Dendritic cell treated with granulocyte-macrophage colony-stimulating factor and Interleukin-4, amounts not matched to agents 40 ng/mL and 50 ng/mL, for 4 days (primary cell): ENCODE measurements around the gene NUMA1.

Experiments used
- H3K27ac Mint-ChIP-seq: one replicate; pipeline ENCODE4 v1.8.0; 2022; ENCODE audit warnings: mild to moderate bottlenecking, mixed read lengths
- H3K27me3 Mint-ChIP-seq: one replicate; pipeline ENCODE4 v1.8.0; 2022; ENCODE audit warnings: mild to moderate bottlenecking, mixed read lengths
- H3K36me3 Mint-ChIP-seq: one replicate; pipeline ENCODE4 v1.8.0; 2022; ENCODE audit warnings: low read depth, mixed read lengths
- H3K4me1 Mint-ChIP-seq: one replicate; pipeline ENCODE4 v1.8.0; 2022; ENCODE audit warnings: low read depth, mixed read lengths
- H3K4me3 Mint-ChIP-seq: one replicate; pipeline ENCODE4 v1.8.0; 2022; ENCODE audit warnings: mild to moderate bottlenecking, moderate library complexity, mixed read lengths
- H3K9me3 Mint-ChIP-seq: one replicate; pipeline ENCODE4 v1.8.0; 2022; ENCODE audit warnings: mixed read lengths
- intact Hi-C: fragments of 100-400 bp; cut with micrococcal nuclease; formaldehyde crosslinking; loops from one replicate; pipeline ENCODE4 v1.15.0; 2022

Gene NUMA1

GRCh38 chr11:72039031-72039855 lies 41.1 kb downstream of the NUMA1 start:
- intact Hi-C loops = no loop called here
- Mint-ChIP-seq H3K9me3 (no peaks in the 10 kb centered on the region), H3K4me3 (no peak overlapping the region), H3K27me3 (no peaks in the 10 kb centered on the region), H3K27ac (no peak overlapping the region), H3K36me3 (peaks cover 39% of the 10 kb centered on the region), H3K4me1 (peaks cover 11% of the 10 kb centered on the region)

- Mint-ChIP-seq H3K27me3 (no peaks in the 10 kb centered on the region), H3K4me3 (no peak overlapping the region), H3K36me3 (peaks cover 46% of the 10 kb centered on the region), H3K9me3 (no peaks in the 10 kb centered on the region), H3K27ac (no peak overlapping the region), H3K4me1 (peaks cover 11% of the 10 kb centered on the region)
- intact Hi-C loops = no loop called here
Measured at GRCh38 chr11:72038491-72038890, 41.9 kb downstream of the NUMA1 start.

- peaks cover 46% of the 10 kb centered on the region for H3K36me3 Mint-ChIP-seq
- intact Hi-C loops = no loop called here
- no peak overlapping the region for H3K27ac Mint-ChIP-seq
- H3K4me3 Mint-ChIP-seq = no peak overlapping the region
- H3K27me3 Mint-ChIP-seq = no peaks in the 10 kb centered on the region
- no peaks in the 10 kb centered on the region for H3K9me3 Mint-ChIP-seq
- peaks cover 11% of the 10 kb centered on the region for H3K4me1 Mint-ChIP-seq
Measured at GRCh38 chr11:72037554-72038311, 42.6 kb downstream of the NUMA1 start.

GRCh38 chr11:72036687-72037086 lies 43.7 kb downstream of the NUMA1 start:
- Mint-ChIP-seq H3K4me3 (no peak overlapping the region), H3K36me3 (peaks cover 39% of the 10 kb centered on the region), H3K9me3 (no peaks in the 10 kb centered on the region), H3K27me3 (no peaks in the 10 kb centered on the region), H3K27ac (no peak overlapping the region), H3K4me1 (peaks cover 11% of the 10 kb centered on the region)
- intact Hi-C loops = no loop called here

- no peaks in the 10 kb centered on the region for H3K9me3 Mint-ChIP-seq
- intact Hi-C loops = no loop called here
- H3K36me3 Mint-ChIP-seq = peaks cover 76% of the 10 kb centered on the region
- peaks cover 24% of the 10 kb centered on the region for H3K4me1 Mint-ChIP-seq
- no peak overlapping the region for H3K4me3 Mint-ChIP-seq
- no peak overlapping the region for H3K27ac Mint-ChIP-seq
- no peaks in the 10 kb centered on the region for H3K27me3 Mint-ChIP-seq
Measured at GRCh38 chr11:72030472-72031045, 49.8 kb downstream of the NUMA1 start.

GRCh38 chr11:72026090-72026489 lies 54.3 kb downstream of the NUMA1 start:
- H3K4me3 Mint-ChIP-seq = no peak overlapping the region
- no peaks in the 10 kb centered on the region for H3K9me3 Mint-ChIP-seq
- peaks cover 92% of the 10 kb centered on the region for H3K36me3 Mint-ChIP-seq
- no peaks in the 10 kb centered on the region for H3K27me3 Mint-ChIP-seq
- no peak overlapping the region for H3K27ac Mint-ChIP-seq
- peaks cover 44% of the 10 kb centered on the region for H3K4me1 Mint-ChIP-seq
- intact Hi-C loops = loop anchor here (5.0 kb wide), 1 partner anchor 211 kb away; no protein-coding TSS in a partner anchor

- H3K27ac Mint-ChIP-seq = peak overlapping the region; percentile 37
- H3K36me3 Mint-ChIP-seq = peaks cover 96% of the 10 kb centered on the region
- intact Hi-C loops = loop anchor here (2.0 kb wide), 1 partner anchor 121 kb away; no protein-coding TSS in a partner anchor
- no peaks in the 10 kb centered on the region for H3K9me3 Mint-ChIP-seq
- peak overlapping the region; percentile 2 for H3K4me3 Mint-ChIP-seq
- H3K27me3 Mint-ChIP-seq = no peaks in the 10 kb centered on the region
- H3K4me1 Mint-ChIP-seq = peaks cover 32% of the 10 kb centered on the region
Measured at GRCh38 chr11:72024069-72024754, 56.1 kb downstream of the NUMA1 start.

- H3K27me3 Mint-ChIP-seq = no peaks in the 10 kb centered on the region
- H3K4me3 Mint-ChIP-seq = no peak overlapping the region
- intact Hi-C loops = no loop called here
- H3K4me1 Mint-ChIP-seq = peaks cover 32% of the 10 kb centered on the region
- H3K36me3 Mint-ChIP-seq = peaks cover 96% of the 10 kb centered on the region
- no peaks in the 10 kb centered on the region for H3K9me3 Mint-ChIP-seq
- no peak overlapping the region for H3K27ac Mint-ChIP-seq
Measured at GRCh38 chr11:72023335-72023734, 57.0 kb downstream of the NUMA1 start.

GRCh38 chr11:72018171-72018570 lies 62.2 kb downstream of the NUMA1 start:
- H3K27me3 Mint-ChIP-seq = no peaks in the 10 kb centered on the region
- no peak overlapping the region for H3K4me3 Mint-ChIP-seq
- H3K9me3 Mint-ChIP-seq = no peaks in the 10 kb centered on the region
- intact Hi-C loops = loop anchor here (5.0 kb wide), 1 partner anchor 41 kb away; no protein-coding TSS in a partner anchor
- peak overlapping the region; percentile 16 for H3K27ac Mint-ChIP-seq
- H3K4me1 Mint-ChIP-seq = peaks cover 4% of the 10 kb centered on the region
- peaks cover 100% of the 10 kb centered on the region for H3K36me3 Mint-ChIP-seq

- intact Hi-C loops = loop anchor here (5.0 kb wide), 1 partner anchor 38 kb away; no protein-coding TSS in a partner anchor
Measured at GRCh38 chr11:72015511-72016061, 64.8 kb downstream of the NUMA1 start.

GRCh38 chr11:72014761-72015320 lies 65.5 kb downstream of the NUMA1 start:
- intact Hi-C loops = loop anchor here (5.0 kb wide), 1 partner anchor 38 kb away; no protein-coding TSS in a partner anchor
- Mint-ChIP-seq H3K4me1 (no peaks in the 10 kb centered on the region), H3K27ac (peak overlapping the region; percentile 3), H3K4me3 (no peak overlapping the region), H3K9me3 (no peaks in the 10 kb centered on the region), H3K27me3 (no peaks in the 10 kb centered on the region), H3K36me3 (peaks cover 100% of the 10 kb centered on the region)

More at GRCh38 chr11:72015511-72016061, 64.8 kb downstream of the NUMA1 start:
- no peak overlapping the region for H3K4me3 Mint-ChIP-seq
- no peaks in the 10 kb centered on the region for H3K9me3 Mint-ChIP-seq
- no peaks in the 10 kb centered on the region for H3K4me1 Mint-ChIP-seq
- H3K27me3 Mint-ChIP-seq = no peaks in the 10 kb centered on the region
- no peak overlapping the region for H3K27ac Mint-ChIP-seq
- H3K36me3 Mint-ChIP-seq = peaks cover 100% of the 10 kb centered on the region

- H3K4me1 Mint-ChIP-seq = peaks cover 5% of the 10 kb centered on the region
- no peaks in the 10 kb centered on the region for H3K27me3 Mint-ChIP-seq
- H3K27ac Mint-ChIP-seq = peak overlapping the region; percentile 10
- no peaks in the 10 kb centered on the region for H3K9me3 Mint-ChIP-seq
- peaks cover 100% of the 10 kb centered on the region for H3K36me3 Mint-ChIP-seq
- intact Hi-C loops = no loop called here
- no peak overlapping the region for H3K4me3 Mint-ChIP-seq
Measured at GRCh38 chr11:72013765-72014711, 66.3 kb downstream of the NUMA1 start.
